Mucosa of gallbladder (tissue), 1 donor: Measurements from ENCODE around the gene LONP2. TPM values are rescaled to one million over a fixed set of nuclear protein-coding genes. Genes with fewer than 3 reads are reported as not detected.
"Not testable (repeated sequence)": the region's sequence is repeated elsewhere in the genome, so short reads cannot be mapped to it uniquely, and the experiment has no call there.

Source experiments
- DNase-seq: peaks from one replicate; pipeline ENCODE4 v3.0.0-alpha.2; 2020; ENCODE audit warnings: low spot score
- total RNA-seq: library from RNA; stranded (reverse); gene quantifications from one replicate; pipeline ENCODE4 v1.2.1, GENCODE V29; 2021
- donor health status: DM: no; HTN: no; CAD: no.

Gene LONP2
- total RNA-seq, 1 donor from 2014 or later = 104 TPM

- no peak for DNase-seq
Measured at GRCh38 chr16:48292452-48292851, 48.4 kb downstream of the LONP2 start.

- no peak for DNase-seq
Measured at GRCh38 chr16:48294724-48295123, 50.6 kb downstream of the LONP2 start.

GRCh38 chr16:48295488-48296281, 51.6 kb downstream of the LONP2 start:
- peak; percentile 20 for DNase-seq

- no peak for DNase-seq
Measured at GRCh38 chr16:48299471-48299870, 55.4 kb downstream of the LONP2 start.

GRCh38 chr16:48300391-48300856, 56.3 kb downstream of the LONP2 start:
- no peak for DNase-seq

- no peak for DNase-seq
Measured at GRCh38 chr16:48308535-48308934, 64.4 kb downstream of the LONP2 start.

- no peak for DNase-seq
Measured at GRCh38 chr16:48310908-48311641, 67.0 kb downstream of the LONP2 start.

GRCh38 chr16:48313905-48314304, 69.8 kb downstream of the LONP2 start:
- DNase-seq = not testable (repeated sequence)

- DNase-seq = no peak
Measured at GRCh38 chr16:48317026-48317425, 72.9 kb downstream of the LONP2 start.

- no peak for DNase-seq
Measured at GRCh38 chr16:48317614-48318315, 73.7 kb downstream of the LONP2 start.

- peak; percentile 19 for DNase-seq
Measured at GRCh38 chr16:48318630-48319029, 74.5 kb downstream of the LONP2 start.

- DNase-seq = no peak
Measured at GRCh38 chr16:48321317-48322036, 77.4 kb downstream of the LONP2 start.

- DNase-seq = no peak
Measured at GRCh38 chr16:48323783-48324775, 80.0 kb downstream of the LONP2 start.

- no peak for DNase-seq
Measured at GRCh38 chr16:48326915-48327314, 82.8 kb downstream of the LONP2 start.

GRCh38 chr16:48329138-48329537, 85.0 kb downstream of the LONP2 start:
- DNase-seq = no peak

GRCh38 chr16:48330189-48330840, 86.2 kb downstream of the LONP2 start:
- DNase-seq = no peak

GRCh38 chr16:48330841-48331192, 86.7 kb downstream of the LONP2 start:
- no peak for DNase-seq

- DNase-seq = no peak
Measured at GRCh38 chr16:48332978-48333377, 88.9 kb downstream of the LONP2 start.

GRCh38 chr16:48334325-48334724, 90.2 kb downstream of the LONP2 start:
- no peak for DNase-seq

- DNase-seq = no peak
Measured at GRCh38 chr16:48335961-48336360, 91.9 kb downstream of the LONP2 start.
